ENCODE measurements around the gene CHRNA9.

GRCh38 chr4:40335525-40335894 lies 377 bp downstream of the CHRNA9 start:
- no peak for TF ChIP-seq EP300 (IDR thresholded peaks at IDR 0.05)
- TF ChIP-seq CTCF (IDR thresholded peaks at IDR 0.05), result no peak

Data from ovary (tissue), 3 donors.